ENCODE measurements around the gene SUSD4. TPM values are rescaled to one million over a fixed set of nuclear protein-coding genes. Genes with fewer than 3 reads are reported as not detected.

The SUSD4 gene
- total and polyA plus RNA-seq, 12 donors: 1.5 to 26.9 (median 7.0) TPM

- intact Hi-C loops (cut with DNase I): no loop called here
- DNase-seq: peak in 1 of 7 donors; percentile 48
- 88 to 92% (median 91%) methylated on average over 9 to 12 of the region's 12 CpGs for WGBS, 4 donors
- no peaks in the 10 kb centered on the region for H3K9me3 ChIP-seq (replicated peaks in 1 of 3)
- peaks cover 0 to 9% of the 10 kb centered on the region in 2 donors for H3K4me1 ChIP-seq (replicated peaks in 1 of 2)
- no peak for TF ChIP-seq POLR2A (IDR thresholded peaks at IDR 0.05)
- H3K27me3 ChIP-seq: no peaks in the 10 kb centered on the region
- no peaks in the 10 kb centered on the region for H3K36me3 ChIP-seq (replicated peaks in 1 of 2)
- no peak overlapping the region for H3K4me3 ChIP-seq
- no peak overlapping the region for H3K27ac ChIP-seq
Observed at GRCh38 chr1:223228931-223229528, 134.9 kb downstream of the SUSD4 start.

- DNase-seq: peak in 1 of 7 donors; percentile 21
- Histone ChIP-seq H3K4me1 (replicated peaks in 1 of 2) (peaks cover 0 to 1% of the 10 kb centered on the region in 2 donors), H3K27ac (no peak overlapping the region), H3K36me3 (replicated peaks in 1 of 2) (no peaks in the 10 kb centered on the region), H3K27me3 (no peaks in the 10 kb centered on the region), H3K9me3 (replicated peaks in 1 of 3) (no peaks in the 10 kb centered on the region), H3K4me3 (no peak overlapping the region)
- TF ChIP-seq POLR2A (IDR thresholded peaks at IDR 0.05): no peak
- no peak for TF ChIP-seq CTCF (IDR thresholded peaks at IDR 0.05)
- WGBS, 4 donors: 87 to 100% (median 91%) methylated on average over 1 to 2 of the region's 2 CpGs
- intact Hi-C loops (cut with DNase I): no loop called here
Observed at GRCh38 chr1:223228201-223228600, 135.8 kb downstream of the SUSD4 start.

- peak in 1 of 7 donors; percentile 21 for DNase-seq
- no peaks in the 10 kb centered on the region for H3K9me3 ChIP-seq (replicated peaks in 1 of 3)
- H3K27ac ChIP-seq: no peak overlapping the region
- intact Hi-C loops (cut with DNase I): no loop called here
- no peak for TF ChIP-seq CTCF (IDR thresholded peaks at IDR 0.05)
- TF ChIP-seq POLR2A (IDR thresholded peaks at IDR 0.05): no peak
- no peaks in the 10 kb centered on the region for H3K4me1 ChIP-seq (replicated peaks in 1 of 2)
- no peak overlapping the region for H3K4me3 ChIP-seq
- H3K27me3 ChIP-seq: no peaks in the 10 kb centered on the region
- no peaks in the 10 kb centered on the region for H3K36me3 ChIP-seq (replicated peaks in 1 of 2)
- WGBS, 4 donors: 77 to 85% (median 81%) methylated on average over 9 to 12 of the region's 12 CpGs
Observed at GRCh38 chr1:223227486-223228196, 136.3 kb downstream of the SUSD4 start.

- H3K36me3 ChIP-seq (replicated peaks in 1 of 2): no peaks in the 10 kb centered on the region
- no peak overlapping the region for H3K4me3 ChIP-seq
- DNase-seq: peak in 1 of 7 donors; percentile 6
- H3K4me1 ChIP-seq (replicated peaks in 1 of 2): no peaks in the 10 kb centered on the region
- H3K9me3 ChIP-seq (replicated peaks in 1 of 3): no peaks in the 10 kb centered on the region
- intact Hi-C loops (cut with DNase I): no loop called here
- no peak for TF ChIP-seq POLR2A (IDR thresholded peaks at IDR 0.05)
- H3K27ac ChIP-seq: no peak overlapping the region
- no peaks in the 10 kb centered on the region for H3K27me3 ChIP-seq
- 91 to 97% (median 94%) methylated on average over 3 of the region's 3 CpGs for WGBS, 4 donors
Observed at GRCh38 chr1:223227031-223227430, 136.9 kb downstream of the SUSD4 start.

- Histone ChIP-seq H3K4me1 (replicated peaks in 1 of 2) (no peaks in the 10 kb centered on the region), H3K27ac (no peak overlapping the region), H3K4me3 (no peak overlapping the region), H3K27me3 (no peaks in the 10 kb centered on the region), H3K36me3 (replicated peaks in 1 of 2) (no peaks in the 10 kb centered on the region), H3K9me3 (replicated peaks in 1 of 3) (no peaks in the 10 kb centered on the region)
- DNase-seq: peak in 1 of 7 donors; percentile 14
- intact Hi-C loops (cut with DNase I): no loop called here
- 80 to 96% (median 94%) methylated on average over 3 of the region's 3 CpGs for WGBS, 4 donors
- TF ChIP-seq CTCF (IDR thresholded peaks at IDR 0.05): no peak
- TF ChIP-seq POLR2A (IDR thresholded peaks at IDR 0.05): no peak
Observed at GRCh38 chr1:223226271-223226670, 137.7 kb downstream of the SUSD4 start.

Measured in adrenal gland (tissue), 12 donors.